Kidney (tissue), 14 donors: ENCODE results near the gene DLG5. TPM values are rescaled to one million over a fixed set of nuclear protein-coding genes. Genes with fewer than 3 reads are reported as not detected.

Source experiments
- DNase-seq, 5 donors: peaks; one replicate each; pipeline ENCODE4 v3.0.0-alpha.2; 2013 to 2020
- FAIRE-seq: peaks from 2 replicates; lab custom pipeline; 2012; peaks lifted over from hg19 to GRCh38; lab: Jason Lieb, UNC
- H3K27ac ChIP-seq, 2 donors: one replicate each; pipeline ENCODE4 v1.7.0; 2013; ENCODE audit warnings: low read depth in 2 of 2, low read length in 2 of 2, inconsistent platforms in 1 of 2
- H3K27me3 ChIP-seq: one replicate; pipeline ENCODE4 v1.7.1; 2013; ENCODE audit warnings: low read length, inconsistent platforms; ENCODE audit not compliant: control insufficient read depth, insufficient read depth
- H3K36me3 ChIP-seq, 3 donors: one replicate each; pipeline versions ENCODE4 v1.7.0 to v1.7.1; 2013; ENCODE audit warnings: low read length in 3 of 3, control low read depth in 1 of 3, inconsistent platforms in 1 of 3; ENCODE audit not compliant: insufficient read depth in 3 of 3, control insufficient read depth in 2 of 3
- H3K4me1 ChIP-seq, 3 donors: one replicate each; pipeline versions ENCODE4 v1.7.0 to v1.7.1; 2013; ENCODE audit warnings: low read length in 3 of 3, inconsistent platforms in 1 of 3, low read depth in 1 of 3; ENCODE audit not compliant: control insufficient read depth in 2 of 3, insufficient read depth in 2 of 3
- H3K4me3 ChIP-seq, 3 donors: one replicate each; pipeline versions ENCODE4 v1.7.0 to v1.8.1; 2013; ENCODE audit warnings: low read length in 3 of 3, control low read depth in 1 of 3, inconsistent platforms in 1 of 3
- H3K9ac ChIP-seq, 3 donors: one replicate each; pipeline versions ENCODE4 v1.7.0 to v1.7.1; 2013; ENCODE audit warnings: low read length in 3 of 3, control low read depth in 1 of 3, inconsistent platforms in 1 of 3
- H3K9me3 ChIP-seq, 3 donors: one replicate each; pipeline versions ENCODE4 v1.7.0 to v1.7.1; 2013; ENCODE audit warnings: low read length in 3 of 3, control low read depth in 1 of 3, inconsistent platforms in 1 of 3; ENCODE audit not compliant: control insufficient read depth in 2 of 3, insufficient read depth in 1 of 3
- CTCF ChIP-seq: IDR thresholded peaks from 3 replicates; pipeline ENCODE4 v1.5.1; 2012; ENCODE audit warnings: mild to moderate bottlenecking, moderate library complexity, borderline replicate concordance; ENCODE audit not compliant: insufficient read depth; ENCODE audit errors: extremely low read depth
- intact Hi-C: fragments of 100-400 bp; cut with DNase I; formaldehyde crosslinking; loops from one replicate; pipeline ENCODE4 v1.11.1; 2022
- polyA plus RNA-seq: library from polyadenylated mRNA; stranded (reverse); fragments of 350-450 nt; fragmentation: Illumina TruSeq; extraction: RNeasy Lipid Tissue Mini Kit (QIAGEN cat#74804); gene quantifications from one replicate; pipeline ENCODE4 v1.2.3, GENCODE V29; 2014; ENCODE audit warnings: low read depth, low replicate concordance; ENCODE audit not compliant: insufficient read depth
- total RNA-seq: library from RNA; stranded (reverse); fragmentation: NEBNext Ultra II Directional; extraction: Animal tissue kit (Norgen Biotek cat#: 25700); gene quantifications from one replicate; pipeline ENCODE4 v1.2.1, GENCODE V29; 2021
- donor health status: control.
- donor health status: control.
- donor health status: control.
- donor health status: control.
- donor health status: control.
- donor health status: DM: yes; HTN: yes; CAD: no.
- donor health status: Normal renal cell carcinoma (clear cell type).

DLG5 gene
- total and polyA plus RNA-seq, 2 donors from 2014 or later = 5.4 to 30.0 TPM

GRCh38 chr10:77905781-77906180 is 20.8 kb downstream of the DLG5 start:
- Histone ChIP-seq H3K4me1 (peaks cover 0 to 39% (median 15%) of the 10 kb centered on the region in 3 donors), H3K27ac (no peak overlapping the region), H3K9ac (no peak overlapping the region), H3K9me3 (no peaks in the 10 kb centered on the region), H3K4me3 (no peak overlapping the region), H3K36me3 (no peaks in the 10 kb centered on the region), H3K27me3 (no peaks in the 10 kb centered on the region)
- intact Hi-C loops = no loop called here
- DNase-seq (no peak), FAIRE-seq (no peak)
- no peak for TF ChIP-seq CTCF

GRCh38 chr10:77905086-77905748 is 21.3 kb downstream of the DLG5 start:
- no peak for FAIRE-seq
- no peak for TF ChIP-seq CTCF
- Histone ChIP-seq H3K9me3 (no peaks in the 10 kb centered on the region), H3K4me3 (no peak overlapping the region), H3K9ac (no peak overlapping the region), H3K36me3 (no peaks in the 10 kb centered on the region), H3K27ac (no peak overlapping the region), H3K4me1 (peaks cover 0 to 36% (median 13%) of the 10 kb centered on the region in 3 donors), H3K27me3 (no peaks in the 10 kb centered on the region)
- intact Hi-C loops = no loop called here
- no peak for DNase-seq

GRCh38 chr10:77904100-77904840 is 22.3 kb downstream of the DLG5 start:
- intact Hi-C loops = no loop called here
- no peak for FAIRE-seq

More at GRCh38 chr10:77904100-77904840, 22.3 kb downstream of the DLG5 start:
- Histone ChIP-seq H3K27ac (peak overlapping the region in 1 of 2 donors; percentile 19), H3K36me3 (no peaks in the 10 kb centered on the region), H3K4me1 (peaks cover 0 to 35% (median 9%) of the 10 kb centered on the region in 3 donors), H3K9me3 (no peaks in the 10 kb centered on the region), H3K9ac (no peak overlapping the region), H3K4me3 (no peak overlapping the region), H3K27me3 (no peaks in the 10 kb centered on the region)
- DNase-seq = no peak
- TF ChIP-seq CTCF = no peak
